OCI-LY7 (cell line): ENCODE results near the gene HLA-E. TPM values are rescaled to one million over a fixed set of nuclear protein-coding genes. Genes with fewer than 3 reads are reported as not detected.
"Not testable (repeated sequence)": the region's sequence is repeated elsewhere in the genome, so short reads cannot be mapped to it uniquely, and the experiment has no call there.

Experiments used
- BruUV-seq: library from RNA; stranded (reverse); fragments of 400-500 nt; replicated peaks from 2 replicates; lab custom pipeline; 2021; lab: Mats Ljungman, UMichigan
- CTCF ChIA-PET: fragments of 300-600 bp; sonication (Branson Sonifier 250); formaldehyde crosslinking; loops from one replicate; lab custom pipeline; 2022; ENCODE audit warnings: antibody characterized with exemption; ENCODE audit not compliant: unreplicated experiment; lab: Charles Lee
- POLR2A ChIA-PET: fragments of 300-600 bp; sonication (Branson Sonifier 250); formaldehyde crosslinking; loops from one replicate; lab custom pipeline; 2022; ENCODE audit warnings: antibody characterized with exemption; lab: Charles Lee
- DNase-seq: peaks from one replicate; pipeline ENCODE4 v3.0.0-alpha.2; 2015; ENCODE audit warnings: low spot score
- H2AFZ ChIP-seq: fragments of 200-600 bp; sonication (generic), shearing (Covaris generic); 2 replicates; pipeline ENCODE4 v1.6.1; 2014; ENCODE audit warnings: mild to moderate bottlenecking, antibody characterized with exemption, low read length, moderate library complexity
- H3K27ac ChIP-seq: fragments of 200-600 bp; sonication (generic); 2 replicates; pipeline ENCODE4 v1.5.1; 2014; ENCODE audit warnings: mixed run types, low read depth, mild to moderate bottlenecking, moderate library complexity, low read length, inconsistent platforms; ENCODE audit not compliant: poor library complexity, severe bottlenecking
- H3K36me3 ChIP-seq: fragments of 200-600 bp; sonication (generic); 2 replicates; pipeline ENCODE4 v1.6.1; 2014; ENCODE audit warnings: mild to moderate bottlenecking, antibody characterized with exemption, low read length, moderate library complexity, mixed read lengths; ENCODE audit not compliant: insufficient read depth
- H3K4me1 ChIP-seq: fragments of 200-600 bp; sonication (generic); 2 replicates; pipeline ENCODE4 v1.5.1; 2014; ENCODE audit warnings: mild to moderate bottlenecking, low read length; ENCODE audit not compliant: insufficient read depth, poor library complexity, severe bottlenecking
- H3K4me2 ChIP-seq: fragments of 200-600 bp; sonication (generic); 2 replicates; pipeline ENCODE4 v1.6.1; 2014; ENCODE audit warnings: mild to moderate bottlenecking, low read length
- H3K4me3 ChIP-seq: fragments of 200-600 bp; sonication (generic); 2 replicates; pipeline ENCODE4 v1.5.1; 2014; ENCODE audit warnings: mild to moderate bottlenecking, low read depth, low read length; ENCODE audit not compliant: poor library complexity, severe bottlenecking
- H3K79me2 ChIP-seq: fragments of 200-600 bp; sonication (generic); 2 replicates; pipeline ENCODE4 v1.6.1; 2016; ENCODE audit warnings: low read depth, mild to moderate bottlenecking, low read length, moderate library complexity, mixed read lengths; ENCODE audit not compliant: insufficient read depth
- H3K9me2 ChIP-seq: fragments of 200-600 bp; sonication (generic); 2 replicates; pipeline ENCODE4 v1.6.1; 2016; ENCODE audit warnings: mild to moderate bottlenecking, low read length, mixed read lengths; ENCODE audit not compliant: insufficient read depth
- H3K9me3 ChIP-seq: fragments of 200-600 bp; sonication (generic); 2 replicates; pipeline ENCODE4 v1.6.1; 2014; ENCODE audit warnings: mild to moderate bottlenecking, mixed run types, low read length, mixed read lengths
- H4K20me1 ChIP-seq: fragments of 200-600 bp; sonication (generic); 2 replicates; pipeline ENCODE4 v1.6.1; 2014; ENCODE audit warnings: mild to moderate bottlenecking, antibody characterized with exemption, low read length, moderate library complexity, mixed read lengths; ENCODE audit not compliant: insufficient read depth
- CTCF ChIP-seq: fragments of 200-600 bp; sonication (generic); conservative IDR thresholded peaks from 2 replicates; pipeline ENCODE4 v1.5.1; 2014; ENCODE audit warnings: mild to moderate bottlenecking, antibody characterized with exemption, low read length, moderate library complexity, mixed read lengths
- EZH2phosphoT487 ChIP-seq: fragments of 200-600 bp; sonication (generic); IDR thresholded peaks from 2 replicates; pipeline ENCODE4 v1.6.1; 2018; ENCODE audit warnings: low read depth, borderline replicate concordance, mild to moderate bottlenecking, mixed run types, antibody characterized with exemption, low read length, moderate library complexity, mixed read lengths
- intact Hi-C: fragments of 100-400 bp; cut with micrococcal nuclease; formaldehyde crosslinking; loops from one replicate; pipeline ENCODE4 v1.10.0; 2022; ENCODE audit not compliant: unreplicated experiment
- total RNA-seq, 2 experiments: library from RNA; depleted of rRNA in 1 of 2; stranded (reverse); fragments of >200 nt in 1 of 2; shearing (Covaris generic) in 1 of 2; gene quantifications; 2 replicates each; pipeline ENCODE4 v1.2.3, GENCODE V29; 2014 to 2022

Gene HLA-E
- total RNA-seq, 2 experiments from 2014 or later = 123 to 131 TPM

- Histone ChIP-seq H3K79me2 (no peaks in the 10 kb centered on the region), H4K20me1 (no peaks in the 10 kb centered on the region), H3K27ac (no peak overlapping the region), H3K4me3 (no peak overlapping the region), H3K4me1 (peaks cover 5% of the 10 kb centered on the region), H3K9me2 (no peaks in the 10 kb centered on the region), H3K4me2 (no peak overlapping the region), H2AFZ (no peak overlapping the region), H3K9me3 (no peaks in the 10 kb centered on the region), H3K36me3 (no peaks in the 10 kb centered on the region)
- TF ChIP-seq CTCF (peak; percentile 92), EZH2phosphoT487 (no peak)
- DNase-seq = peak; percentile 69
- intact Hi-C loops = loop anchor here (1.0 to 5.0 kb wide), 2 partner anchors 58 to 249 kb away; no protein-coding TSS in a partner anchor
- BruUV-seq = no TSS peak
- CTCF ChIA-PET = interaction anchor here (1.1 to 1.8 kb wide), 2 partner anchors 49 to 58 kb away, joined by 3 to 10 read pairs; no protein-coding TSS in a partner anchor
- POLR2A ChIA-PET = interaction anchor here (0.9 to 1.4 kb wide), 4 partner anchors 20 to 28 kb away, joined by 3 read pairs; no protein-coding TSS in a partner anchor
These were observed 5.5 kb upstream of the HLA-E start for GRCh38 chr6:30483677-30484279.

- H3K79me2 ChIP-seq = peaks cover 6% of the 10 kb centered on the region; the same call in 1 of the 2 replicates
- intact Hi-C loops = no loop called here
- H3K9me3 ChIP-seq = no peaks in the 10 kb centered on the region
- no TSS peak for BruUV-seq
- POLR2A ChIA-PET = interaction anchor here (1.0 kb wide), 2 partner anchors 23 to 24 kb away, joined by 3 to 4 read pairs; no protein-coding TSS in a partner anchor
- DNase-seq = no peak
- H3K4me3 ChIP-seq = no peak overlapping the region
- no peak overlapping the region for H3K4me2 ChIP-seq
- H3K36me3 ChIP-seq = peaks cover under 1% of the 10 kb centered on the region
- TF ChIP-seq EZH2phosphoT487 (no peak), CTCF (no peak)
- no peaks in the 10 kb centered on the region for H3K9me2 ChIP-seq
- peaks cover 11% of the 10 kb centered on the region for H3K4me1 ChIP-seq
- CTCF ChIA-PET = interaction anchor here (0.5 to 0.7 kb wide), 5 partner anchors 27 to 64 kb away, joined by 3 to 4 read pairs (median 3); no protein-coding TSS in a partner anchor
- H2AFZ ChIP-seq = no peak overlapping the region
- no peak overlapping the region for H3K27ac ChIP-seq
- H4K20me1 ChIP-seq = peaks cover under 1% of the 10 kb centered on the region; the same call in 1 of the 2 replicates
These were observed 4.1 kb upstream of the HLA-E start for GRCh38 chr6:30485236-30485635.

- POLR2A ChIA-PET = interaction anchor here (0.7 kb wide), 1 partner anchor 42 kb away, joined by 3 read pairs; no protein-coding TSS in a partner anchor
- Histone ChIP-seq H3K79me2 (peaks cover 14% of the 10 kb centered on the region), H3K9me2 (no peaks in the 10 kb centered on the region), H3K27ac (no peak overlapping the region), H3K4me3 (no peak overlapping the region), H2AFZ (no peak overlapping the region), H3K4me1 (peaks cover 16% of the 10 kb centered on the region), H3K36me3 (peaks cover 25% of the 10 kb centered on the region), H3K9me3 (no peaks in the 10 kb centered on the region), H3K4me2 (no peak overlapping the region), H4K20me1 (peaks cover 8% of the 10 kb centered on the region; the same call in 1 of the 2 replicates)
- DNase-seq = no peak
- BruUV-seq = no TSS peak
- intact Hi-C loops = loop anchor here (2.0 kb wide), 1 partner anchor 21 kb away; no protein-coding TSS in a partner anchor
- CTCF ChIA-PET = no interaction called here
- TF ChIP-seq CTCF (no peak), EZH2phosphoT487 (no peak)
These were observed 1.4 kb upstream of the HLA-E start for GRCh38 chr6:30487926-30488325.

- H3K9me2 ChIP-seq, POLR2A ChIA-PET, DNase-seq, H4K20me1 ChIP-seq, H3K9me3 ChIP-seq, CTCF ChIA-PET, BruUV-seq: not testable (repeated sequence)
- intact Hi-C loops = loop anchor here (1.0 to 2.0 kb wide), 2 partner anchors 20 to 28 kb away; no protein-coding TSS in a partner anchor
- peaks cover 25% of the 10 kb centered on the region for H3K36me3 ChIP-seq
- H3K79me2 ChIP-seq = peaks cover 14% of the 10 kb centered on the region
- H3K4me3 ChIP-seq = peak overlapping the region; percentile 97
- H2AFZ ChIP-seq = peak overlapping the region; percentile 98; the same call in 1 of the 2 replicates
- H3K4me1 ChIP-seq = peaks cover 16% of the 10 kb centered on the region
- peak overlapping the region; percentile 83 for H3K4me2 ChIP-seq
- peak overlapping the region; percentile 32 for H3K27ac ChIP-seq
These were observed 620 bp upstream of the HLA-E start for GRCh38 chr6:30488697-30489080.
